Panc1 (cell line): ENCODE results near the gene MARCHF7. TPM values are rescaled to one million over a fixed set of nuclear protein-coding genes. Genes with fewer than 3 reads are reported as not detected.

Source experiments
- ATAC-seq: fragments of 200-7000 bp; cut with Tn5 transposase; 2 replicates; pipeline ENCODE4 v1.9.1; 2020; ENCODE audit warnings: mild to moderate bottlenecking, moderate library complexity
- BruUV-seq: library from RNA; stranded (reverse); fragments of 400-500 nt; replicated peaks from 2 replicates; lab custom pipeline; 2021; lab: Mats Ljungman, UMichigan
- CTCF ChIA-PET: fragments of 300-600 bp; sonication (Branson Sonifier 250); formaldehyde crosslinking; loops from one replicate; lab custom pipeline; 2022; ENCODE audit warnings: antibody characterized with exemption; lab: Charles Lee
- POLR2A ChIA-PET: fragments of 300-600 bp; sonication (Branson Sonifier 250); formaldehyde crosslinking; loops from one replicate; lab custom pipeline; 2022; ENCODE audit warnings: antibody characterized with exemption; lab: Charles Lee
- DNase-seq: peaks from one replicate; pipeline ENCODE4 v3.0.0-alpha.2; 2010; ENCODE audit warnings: low read depth, low spot score
- H3K27ac ChIP-seq: 2 replicates; pipeline ENCODE4 v1.5.1; 2011; ENCODE audit warnings: mild to moderate bottlenecking, low read length, inconsistent platforms
- H3K27me3 ChIP-seq: fragments of 200-500 bp; sonication (Bioruptor generic); 2 replicates; pipeline ENCODE4 v1.6.0; 2014; ENCODE audit warnings: low read length, inconsistent platforms; ENCODE audit not compliant: control insufficient read depth, insufficient read depth
- H3K36me3 ChIP-seq: fragments of 200-500 bp; sonication (Bioruptor generic); 2 replicates; pipeline ENCODE4 v1.5.1; 2014; ENCODE audit warnings: inconsistent platforms, mild to moderate bottlenecking, low read length, moderate library complexity; ENCODE audit not compliant: control insufficient read depth, insufficient read depth
- H3K4me1 ChIP-seq: 2 replicates; pipeline ENCODE4 v1.5.1; 2011; ENCODE audit warnings: inconsistent platforms, mild to moderate bottlenecking, low read length, moderate library complexity; ENCODE audit not compliant: control insufficient read depth, insufficient read depth
- H3K4me3 ChIP-seq, 2 experiments: 2 replicates each; pipeline ENCODE4 v1.5.1; 2011 to 2012; ENCODE audit warnings: low read depth in 2 of 2, low read length in 2 of 2, mild to moderate bottlenecking in 2 of 2, inconsistent platforms in 1 of 2, moderate library complexity in 1 of 2
- H3K9me3 ChIP-seq: fragments of 200-500 bp; sonication (Bioruptor generic); 2 replicates; pipeline ENCODE4 v1.5.1; 2014; ENCODE audit warnings: low read depth, mild to moderate bottlenecking, inconsistent platforms, low read length, moderate library complexity; ENCODE audit not compliant: control insufficient read depth, insufficient read depth
- CTCF ChIP-seq: fragments of 450-650 bp; IDR thresholded peaks from 2 replicates; pipeline ENCODE4 v1.5.1; 2017; ENCODE audit warnings: mild to moderate bottlenecking
- POLR2AphosphoS5 ChIP-seq: IDR thresholded peaks from 2 replicates; pipeline ENCODE4 v1.6.1; 2012; ENCODE audit warnings: mild to moderate bottlenecking, low read depth, low read length, moderate library complexity
- REST ChIP-seq, 2 experiments: IDR thresholded peaks; 2 replicates each; pipeline ENCODE4 v1.6.1; 2011 to 2012; ENCODE audit warnings: low read depth in 2 of 2, control low read depth in 1 of 2, low read length in 1 of 2, mild to moderate bottlenecking in 1 of 2, moderate library complexity in 1 of 2; ENCODE audit not compliant: insufficient read depth in 1 of 2
- SIN3A ChIP-seq: IDR thresholded peaks from 2 replicates; pipeline ENCODE4 v1.6.1; 2012; ENCODE audit warnings: low read depth, mild to moderate bottlenecking, low read length, moderate library complexity, borderline replicate concordance; ENCODE audit not compliant: insufficient read depth
- TCF7L2 ChIP-seq: IDR thresholded peaks from 2 replicates; pipeline ENCODE4 v1.6.1; 2011; ENCODE audit warnings: mild to moderate bottlenecking, low read depth, low read length, inconsistent platforms
- in situ Hi-C: cut with HindIII; loops from 2 replicates; pipeline ENCODE4 v1.10.0; 2016; ENCODE audit warnings: low sequenced_read_pairs, low pct_unique_long_range_greater_than_20kb
- intact Hi-C: fragments of 100-400 bp; cut with micrococcal nuclease; formaldehyde crosslinking; loops from one replicate; pipeline ENCODE4 v1.10.0; 2022; ENCODE audit not compliant: unreplicated experiment
- total RNA-seq: library from RNA; stranded (reverse); gene quantifications from one replicate; pipeline ENCODE4 v1.2.1, GENCODE V29; 2021; ENCODE audit not compliant: unreplicated experiment

Gene MARCHF7
- total RNA-seq, 1 experiment from 2014 or later: 85.7 TPM

- intact Hi-C loops (no loop called here), in situ Hi-C loops (no loop called here)
- Histone ChIP-seq H3K9me3 (no peaks in the 10 kb centered on the region), H3K27ac (no peak overlapping the region), H3K27me3 (no peaks in the 10 kb centered on the region), H3K4me1 (no peaks in the 10 kb centered on the region), H3K4me3 (no peak overlapping the region), H3K36me3 (peaks cover 27% of the 10 kb centered on the region)
- CTCF ChIA-PET: no interaction called here
- no peak for TF ChIP-seq CTCF
- TF ChIP-seq TCF7L2: no peak
- TF ChIP-seq SIN3A: no peak
- TF ChIP-seq POLR2AphosphoS5: no peak
- no peak for TF ChIP-seq REST (IDR thresholded peaks at IDR 0.05; ENCODE audit: insufficient read depth in 1 of 2, low read depth in 2 of 2, low read length in 1 of 2)
- no TSS peak for BruUV-seq
- POLR2A ChIA-PET: interaction anchor here (0.6 kb wide), 1 partner anchor 24 kb away, joined by 3 read pairs; no protein-coding TSS in a partner anchor
- no peak for DNase-seq
- no peak for ATAC-seq
Observed at GRCh38 chr2:159728629-159729028, 16.3 kb downstream of the MARCHF7 start.

DNA sequence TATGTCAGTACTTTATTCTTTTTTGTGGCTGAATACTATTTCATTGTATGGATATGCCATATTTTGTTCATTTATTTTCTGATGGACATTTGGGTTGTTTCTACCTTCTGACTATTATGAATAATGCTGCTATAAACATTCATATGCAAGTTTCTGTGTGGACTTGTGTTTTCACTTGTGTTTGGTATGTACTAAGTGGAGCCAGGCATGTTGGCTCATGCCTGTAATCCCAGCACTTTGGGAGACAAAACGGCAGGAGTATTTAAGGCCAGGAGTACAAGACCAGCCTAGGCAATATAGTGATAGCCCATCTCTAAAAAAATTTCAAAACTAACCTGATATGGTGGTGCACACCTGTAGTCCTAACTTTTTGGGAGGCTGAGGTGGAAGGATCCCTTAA is 23.3 kb downstream of the MARCHF7 start:
- intact Hi-C loops: no loop called here
- no peaks in the 10 kb centered on the region for H3K9me3 ChIP-seq
- H3K36me3 ChIP-seq: peaks cover 17% of the 10 kb centered on the region
- no peak overlapping the region for H3K27ac ChIP-seq
- no TSS peak for BruUV-seq
- DNase-seq (no peak), ATAC-seq (no peak)
- H3K4me1 ChIP-seq: no peaks in the 10 kb centered on the region
- no peak for TF ChIP-seq POLR2AphosphoS5
- no peak for TF ChIP-seq REST (IDR thresholded peaks at IDR 0.05; ENCODE audit: insufficient read depth in 1 of 2, low read depth in 2 of 2, low read length in 1 of 2)
- no peak for TF ChIP-seq TCF7L2
- no peak for TF ChIP-seq SIN3A
- no peak for TF ChIP-seq CTCF
- ChIA-PET CTCF (no interaction called here), POLR2A (no interaction called here)
- no peak overlapping the region for H3K4me3 ChIP-seq
- in situ Hi-C loops: no loop called here
- no peaks in the 10 kb centered on the region for H3K27me3 ChIP-seq
